CD4-positive, alpha-beta memory T cell (primary cell): Measurements from ENCODE around the gene TRIM8. TPM values are rescaled to one million over a fixed set of nuclear protein-coding genes. Genes with fewer than 3 reads are reported as not detected.

Source experiments
- CTCF ChIA-PET: fragments of 350-600 bp; sonication (Branson Sonifier 250); formaldehyde crosslinking; loops from one replicate; lab custom pipeline; 2021; ENCODE audit warnings: inconsistent platforms; ENCODE audit not compliant: partially characterized antibody; lab: Charles Lee
- POLR2A ChIA-PET: fragments of 350-600 bp; sonication (Branson Sonifier 250); formaldehyde crosslinking; loops from one replicate; lab custom pipeline; 2021; ENCODE audit not compliant: partially characterized antibody; lab: Charles Lee
- DNase-seq, 5 donors: peaks; one replicate each; pipeline versions ENCODE4 v3.0.0 to v3.0.0-alpha.2; 2020 to 2022; ENCODE audit warnings: mixed read lengths in 1 of 5
- H3K27ac ChIP-seq: one replicate; pipeline ENCODE4 v1.7.0; 2013; ENCODE audit warnings: low read depth, low read length
- H3K27me3 ChIP-seq: 2 replicates; pipeline ENCODE4 v1.7.0; 2013; ENCODE audit warnings: mild to moderate bottlenecking, low read length, moderate library complexity; ENCODE audit not compliant: insufficient read depth
- H3K36me3 ChIP-seq: 2 replicates; pipeline ENCODE4 v1.7.0; 2013; ENCODE audit warnings: mild to moderate bottlenecking, low read length, moderate library complexity; ENCODE audit not compliant: insufficient read depth
- H3K4me1 ChIP-seq: 2 replicates; pipeline ENCODE4 v1.7.0; 2013; ENCODE audit warnings: mild to moderate bottlenecking, low read length, moderate library complexity; ENCODE audit not compliant: insufficient read depth
- H3K4me3 ChIP-seq, 2 donors: one replicate each; pipeline ENCODE4 v1.7.0; 2013; ENCODE audit warnings: low read length in 2 of 2, mild to moderate bottlenecking in 1 of 2
- H3K9me3 ChIP-seq, 2 donors: one replicate each; pipeline ENCODE4 v1.7.0; 2013; ENCODE audit warnings: low read length in 2 of 2, control low read depth in 1 of 2; ENCODE audit not compliant: control insufficient read depth in 1 of 2
- H3K27ac Mint-ChIP-seq, 7 donors: one replicate each; pipeline ENCODE4 v1.8.0; 2020 to 2021; ENCODE audit warnings: mixed read lengths in 7 of 7, mild to moderate bottlenecking in 6 of 7, inconsistent platforms in 3 of 7, moderate library complexity in 3 of 7
- H3K27me3 Mint-ChIP-seq, 2 donors: one replicate each; pipeline ENCODE4 v1.8.0; 2020 to 2021; ENCODE audit warnings: mixed read lengths in 2 of 2
- H3K36me3 Mint-ChIP-seq, 2 donors: one replicate each; pipeline ENCODE4 v1.8.0; 2020 to 2021; ENCODE audit warnings: mixed read lengths in 2 of 2, inconsistent platforms in 1 of 2, mild to moderate bottlenecking in 1 of 2
- H3K4me1 Mint-ChIP-seq, 4 donors: one replicate each; pipeline ENCODE4 v1.8.0; 2020 to 2021; ENCODE audit warnings: mixed read lengths in 4 of 4, mild to moderate bottlenecking in 1 of 4
- H3K4me3 Mint-ChIP-seq, 8 donors: one replicate each; pipeline ENCODE4 v1.8.0; 2020 to 2021; ENCODE audit warnings: mixed read lengths in 8 of 8, mild to moderate bottlenecking in 7 of 8, moderate library complexity in 6 of 8, inconsistent platforms in 3 of 8
- H3K9me3 Mint-ChIP-seq, 8 donors: one replicate each; pipeline ENCODE4 v1.8.0; 2020 to 2021; ENCODE audit warnings: mixed read lengths in 8 of 8, mild to moderate bottlenecking in 5 of 8, inconsistent platforms in 3 of 8, moderate library complexity in 1 of 8
- intact Hi-C: fragments of 100-400 bp; cut with micrococcal nuclease; formaldehyde crosslinking; loops from one replicate; pipeline ENCODE4 v1.15.1; 2023
- polyA plus RNA-seq, 2 donors: library from polyadenylated mRNA; unstranded; fragments of 300-500 nt; fragmentation: Illumina TruSeq; gene quantifications; one replicate each; pipeline ENCODE4 v1.2.3, GENCODE V29; 2021
- total RNA-seq, 2 experiments: library from RNA; stranded (reverse); gene quantifications; one replicate each; pipeline ENCODE4 v1.2.3, GENCODE V29; 2021

The TRIM8 gene
- total and polyA plus RNA-seq, 4 experiments from 2014 or later = 33.0 to 71.6 (median 62.4) TPM

DNA sequence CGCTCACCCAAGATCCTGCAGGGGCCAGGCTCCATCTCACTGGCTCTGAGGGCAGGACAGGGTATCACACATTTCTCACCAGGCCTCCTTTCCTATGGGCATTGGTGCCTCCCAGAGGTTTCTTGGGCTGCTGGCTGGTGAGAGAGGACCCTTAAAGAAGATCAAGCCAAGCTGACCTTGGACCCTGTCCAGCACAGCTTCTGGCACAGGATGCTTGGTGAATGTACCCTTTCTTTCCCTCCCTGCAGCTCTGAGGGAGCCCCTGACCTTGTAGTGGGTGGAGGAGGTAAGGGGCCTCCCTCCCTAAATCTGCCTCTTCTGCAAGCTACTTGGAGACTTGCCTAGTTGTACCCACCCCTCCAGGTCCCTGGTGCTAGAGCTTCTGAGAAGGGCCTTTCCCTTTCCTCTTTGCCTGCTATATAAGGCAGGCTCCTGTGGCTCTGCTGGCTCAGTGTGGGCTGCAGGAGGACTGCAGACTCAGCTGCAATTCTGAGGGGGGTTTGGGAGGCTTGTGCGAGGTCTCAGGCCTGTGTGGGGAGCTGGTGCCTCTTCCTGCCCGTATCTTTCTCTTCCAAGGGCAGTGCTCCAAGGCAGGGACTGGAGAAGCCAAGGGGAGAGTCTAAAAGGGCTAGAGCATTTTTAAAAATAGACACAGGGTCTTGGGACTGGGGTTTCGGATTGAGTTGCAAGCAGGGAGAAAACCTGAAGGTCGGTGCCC lies 11.7 kb upstream of the TRIM8 start:
- peaks cover 0 to 2% (median 0%) of the 10 kb centered on the region in 8 donors for H3K9me3 Mint-ChIP-seq
- H3K27ac ChIP-seq = peak overlapping the region; percentile 27
- peak overlapping the region; percentile 77 to 92 (median 83) for H3K27ac Mint-ChIP-seq
- no peaks in the 10 kb centered on the region for H3K27me3 Mint-ChIP-seq
- no peak overlapping the region for H3K4me3 ChIP-seq
- CTCF ChIA-PET = interaction anchor here (1.7 kb wide), 1 partner anchor 37 kb away, joined by 7 read pairs; no protein-coding TSS in a partner anchor
- peak overlapping the region in 4 of 8 donors; percentile 31 to 40 (median 35) for H3K4me3 Mint-ChIP-seq
- peaks cover 4% of the 10 kb centered on the region for H3K36me3 ChIP-seq
- H3K36me3 Mint-ChIP-seq = peaks cover 0 to 16% of the 10 kb centered on the region in 2 donors
- no peaks in the 10 kb centered on the region for H3K9me3 ChIP-seq
- H3K4me1 Mint-ChIP-seq = peaks cover 27 to 47% (median 38%) of the 10 kb centered on the region in 4 donors
- POLR2A ChIA-PET = interaction anchor here (0.7 to 3.9 kb wide), 7 partner anchors 9 to 81 kb away, joined by 3 to 43 read pairs (median 5); partner anchors contain the start of gene TRIM8
- H3K4me1 ChIP-seq = peaks cover 46% of the 10 kb centered on the region
- no peak for DNase-seq
- intact Hi-C loops = no loop called here
- no peaks in the 10 kb centered on the region for H3K27me3 ChIP-seq

DNA sequence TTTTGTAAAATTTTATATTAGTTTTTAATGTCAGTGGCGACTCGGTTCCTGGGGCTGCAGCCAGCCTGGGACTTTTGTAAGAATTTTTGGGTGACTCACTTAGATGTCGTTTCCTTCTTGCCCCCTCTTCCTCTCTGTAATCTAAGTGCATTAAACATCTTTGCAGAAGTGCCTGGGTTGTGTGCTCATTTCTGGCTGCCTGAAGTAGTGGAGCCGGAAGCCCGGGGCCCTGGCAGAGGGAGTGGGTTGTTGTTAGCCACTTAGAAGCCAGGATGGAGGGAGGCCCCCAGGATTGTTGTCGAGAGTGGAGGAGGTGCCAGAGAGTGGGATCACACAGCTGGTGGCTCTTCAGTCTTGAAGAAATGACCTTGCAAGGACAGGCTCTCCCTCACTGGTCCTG lies 11.0 kb upstream of the TRIM8 start:
- Mint-ChIP-seq H3K4me1 (peaks cover 27 to 47% (median 38%) of the 10 kb centered on the region in 4 donors), H3K27ac (peak overlapping the region; percentile 77 to 92 (median 83)), H3K4me3 (peak overlapping the region in 6 of 8 donors; percentile 9 to 59 (median 46)), H3K9me3 (peaks cover 0 to 2% (median 0%) of the 10 kb centered on the region in 8 donors), H3K27me3 (no peaks in the 10 kb centered on the region), H3K36me3 (peaks cover 0 to 14% of the 10 kb centered on the region in 2 donors)
- Histone ChIP-seq H3K36me3 (peaks cover 2% of the 10 kb centered on the region), H3K4me3 (no peak overlapping the region), H3K9me3 (no peaks in the 10 kb centered on the region), H3K4me1 (peaks cover 46% of the 10 kb centered on the region), H3K27me3 (no peaks in the 10 kb centered on the region), H3K27ac (peak overlapping the region; percentile 27)
- ChIA-PET POLR2A (interaction anchor here (1.2 to 3.9 kb wide), 3 partner anchors 8 to 12 kb away, joined by 3 to 43 read pairs (median 11); partner anchors contain the start of gene TRIM8), CTCF (interaction anchor here (0.9 kb wide), 1 partner anchor 19 kb away, joined by 3 read pairs; no protein-coding TSS in a partner anchor)
- no peak for DNase-seq
- intact Hi-C loops = no loop called here

DNA sequence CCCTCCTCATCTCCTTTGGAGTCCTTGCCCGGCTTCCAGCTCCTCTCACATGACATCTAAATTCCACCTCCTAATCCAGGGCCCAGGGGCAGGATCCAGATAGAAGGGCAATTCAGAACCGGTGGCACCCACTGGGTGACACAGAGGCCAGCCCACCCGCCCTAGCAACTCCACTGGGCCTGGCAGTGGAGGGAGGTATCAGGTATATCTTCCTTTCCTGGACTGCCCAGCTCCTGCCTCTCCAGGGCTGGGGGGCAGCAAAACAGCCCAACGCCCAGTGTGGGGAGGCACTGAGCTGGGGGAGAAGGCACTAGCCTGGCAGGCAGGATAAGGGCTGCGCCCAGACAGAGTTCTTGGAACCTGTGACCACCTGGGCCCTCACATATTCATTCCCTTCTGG lies 10.4 kb upstream of the TRIM8 start:
- H3K9me3 Mint-ChIP-seq = peaks cover 0 to 2% (median 0%) of the 10 kb centered on the region in 8 donors
- H3K27ac Mint-ChIP-seq = peak overlapping the region in 6 of 7 donors; percentile 77 to 92 (median 86)
- no peaks in the 10 kb centered on the region for H3K27me3 Mint-ChIP-seq
- H3K36me3 ChIP-seq = no peaks in the 10 kb centered on the region
- H3K9me3 ChIP-seq = no peaks in the 10 kb centered on the region
- ChIA-PET POLR2A (interaction anchor here (1.2 to 3.9 kb wide), 2 partner anchors 11 to 12 kb away, joined by 3 to 43 read pairs; partner anchors contain the start of gene TRIM8), CTCF (interaction anchor here (0.9 kb wide), 1 partner anchor 20 kb away, joined by 3 read pairs; no protein-coding TSS in a partner anchor)
- no peak overlapping the region for H3K4me3 ChIP-seq
- DNase-seq = no peak
- H3K4me1 Mint-ChIP-seq = peaks cover 27 to 47% (median 39%) of the 10 kb centered on the region in 4 donors
- H3K4me1 ChIP-seq = peaks cover 46% of the 10 kb centered on the region
- no peak overlapping the region for H3K4me3 Mint-ChIP-seq
- H3K27ac ChIP-seq = no peak overlapping the region
- peaks cover 0 to 11% of the 10 kb centered on the region in 2 donors for H3K36me3 Mint-ChIP-seq
- intact Hi-C loops = no loop called here
- H3K27me3 ChIP-seq = no peaks in the 10 kb centered on the region

DNA sequence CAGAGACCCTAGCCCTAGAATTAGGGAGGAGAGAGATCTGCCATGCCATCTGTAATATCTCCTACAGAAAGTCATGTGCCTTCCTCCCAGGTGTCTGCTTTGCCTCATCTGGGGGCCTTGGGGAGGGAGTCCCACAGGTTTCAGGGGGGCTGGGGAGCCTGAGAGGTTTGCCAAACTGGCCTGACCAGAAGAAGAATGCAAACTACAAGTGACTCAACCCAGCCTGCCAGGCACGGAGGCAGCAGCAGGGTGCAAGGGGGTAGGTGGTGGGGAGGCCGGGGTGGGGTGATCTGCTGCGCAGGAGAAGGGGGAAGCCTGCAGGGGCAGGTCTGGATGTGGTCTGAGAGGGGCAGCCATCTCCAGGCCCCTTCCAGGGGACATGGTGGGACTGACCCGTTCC lies 9.6 kb upstream of the TRIM8 start:
- no peak overlapping the region for H3K4me3 ChIP-seq
- H3K9me3 ChIP-seq = no peaks in the 10 kb centered on the region
- Mint-ChIP-seq H3K27ac (peak overlapping the region in 6 of 7 donors; percentile 59 to 92 (median 74)), H3K9me3 (peaks cover 0 to 2% (median 0%) of the 10 kb centered on the region in 8 donors), H3K36me3 (peaks cover 0 to 11% of the 10 kb centered on the region in 2 donors), H3K4me3 (peak overlapping the region in 1 of 8 donors; percentile 15), H3K27me3 (no peaks in the 10 kb centered on the region), H3K4me1 (peaks cover 28 to 49% (median 39%) of the 10 kb centered on the region in 4 donors)
- H3K36me3 ChIP-seq = no peaks in the 10 kb centered on the region
- H3K27ac ChIP-seq = no peak overlapping the region
- ChIA-PET CTCF (interaction anchor here (2.0 kb wide), 1 partner anchor 9 kb away, joined by 7 read pairs; the partner anchor contains the start of gene TRIM8), POLR2A (interaction anchor here (1.0 to 3.9 kb wide), 4 partner anchors 9 to 45 kb away, joined by 3 to 43 read pairs (median 4); partner anchors contain the start of gene TRIM8)
- no peaks in the 10 kb centered on the region for H3K27me3 ChIP-seq
- intact Hi-C loops = no loop called here
- H3K4me1 ChIP-seq = peaks cover 46% of the 10 kb centered on the region
- no peak for DNase-seq

DNA sequence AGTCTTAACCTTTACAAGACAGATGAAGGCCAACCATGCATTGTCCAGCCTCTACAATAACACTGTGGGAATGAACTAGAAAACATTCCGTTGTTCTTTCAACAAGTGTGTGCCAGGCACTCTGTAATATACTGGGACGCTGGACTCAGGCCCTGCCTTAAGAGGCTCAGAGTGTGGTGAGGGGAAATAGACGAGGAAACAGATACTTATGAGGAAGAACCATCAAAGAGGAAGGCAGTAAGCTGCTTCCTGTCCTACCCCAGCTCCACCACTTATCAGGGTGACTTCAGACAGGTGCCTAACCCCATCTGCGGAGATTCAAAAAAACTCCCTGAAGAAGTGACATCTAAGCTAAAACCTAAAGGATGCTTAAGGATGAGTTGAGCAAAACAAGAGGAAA lies 8.9 kb upstream of the TRIM8 start:
- Histone ChIP-seq H3K27ac (peak overlapping the region; percentile 8), H3K9me3 (no peaks in the 10 kb centered on the region), H3K4me1 (peaks cover 46% of the 10 kb centered on the region), H3K4me3 (no peak overlapping the region), H3K36me3 (no peaks in the 10 kb centered on the region), H3K27me3 (no peaks in the 10 kb centered on the region)
- Mint-ChIP-seq H3K27ac (peak overlapping the region; percentile 59 to 92 (median 86)), H3K4me1 (peaks cover 28 to 52% (median 39%) of the 10 kb centered on the region in 4 donors), H3K9me3 (peaks cover 0 to 2% (median 0%) of the 10 kb centered on the region in 8 donors), H3K4me3 (peak overlapping the region in 6 of 8 donors; percentile 37 to 73 (median 53)), H3K36me3 (peaks cover 0 to 9% of the 10 kb centered on the region in 2 donors), H3K27me3 (no peaks in the 10 kb centered on the region)
- POLR2A ChIA-PET = interaction anchor here (1.0 to 3.9 kb wide), 6 partner anchors 9 to 79 kb away, joined by 3 to 43 read pairs (median 4); partner anchors contain the start of genes ARL3, SFXN2 and TRIM8
- CTCF ChIA-PET = interaction anchor here (2.0 kb wide), 1 partner anchor 9 kb away, joined by 7 read pairs; the partner anchor contains the start of gene TRIM8
- intact Hi-C loops = no loop called here
- DNase-seq = peak; percentile 42 to 59 (median 48)

DNA sequence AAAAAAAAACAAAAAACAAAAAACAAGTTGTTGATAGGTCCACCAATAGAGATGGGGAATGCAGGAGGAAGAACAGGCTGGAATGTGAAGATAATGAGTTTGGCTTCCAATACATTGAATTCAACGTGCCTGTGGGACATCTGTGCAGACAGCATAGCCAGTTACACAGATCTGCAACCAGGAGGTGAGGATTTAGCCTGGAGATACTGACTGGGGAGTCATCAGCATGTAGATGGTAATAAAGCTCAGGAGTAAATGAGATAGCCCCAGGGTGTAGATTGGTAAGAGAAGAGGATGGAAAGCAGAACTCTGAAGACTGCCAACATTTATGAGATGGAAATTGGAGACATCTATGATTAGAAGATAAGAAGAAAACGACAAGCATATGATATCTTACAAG lies 4.7 kb upstream of the TRIM8 start:
- no peaks in the 10 kb centered on the region for H3K27me3 ChIP-seq
- ChIA-PET POLR2A (no interaction called here), CTCF (no interaction called here)
- no peaks in the 10 kb centered on the region for H3K27me3 Mint-ChIP-seq
- peaks cover 0 to 2% (median 0%) of the 10 kb centered on the region in 8 donors for H3K9me3 Mint-ChIP-seq
- H3K4me1 Mint-ChIP-seq = peaks cover 19 to 35% (median 25%) of the 10 kb centered on the region in 4 donors
- H3K27ac ChIP-seq = no peak overlapping the region
- no peaks in the 10 kb centered on the region for H3K9me3 ChIP-seq
- no peak overlapping the region for H3K4me3 ChIP-seq
- peaks cover 0 to 6% of the 10 kb centered on the region in 2 donors for H3K36me3 Mint-ChIP-seq
- peaks cover 24% of the 10 kb centered on the region for H3K4me1 ChIP-seq
- no peak for DNase-seq
- peak overlapping the region in 2 of 8 donors; percentile 0 to 50 for H3K4me3 Mint-ChIP-seq
- peak overlapping the region in 4 of 7 donors; percentile 3 to 67 (median 36) for H3K27ac Mint-ChIP-seq
- H3K36me3 ChIP-seq = no peaks in the 10 kb centered on the region
- intact Hi-C loops = no loop called here
